MG63 (cell line): ENCODE results near the gene CACNA1S. TPM values are rescaled to one million over a fixed set of nuclear protein-coding genes. Genes with fewer than 3 reads are reported as not detected.

Experiments
- DNase-seq: peaks from one replicate; pipeline ENCODE4 v3.0.0-alpha.2; 2020
- H3K27me3 ChIP-seq: fragments of 250-450 bp; sonication (Bioruptor Pico); 2 replicates; pipeline ENCODE4 v1.5.1; 2020; ENCODE audit warnings: mild to moderate bottlenecking, moderate library complexity
- H3K36me3 ChIP-seq: fragments of 250-450 bp; sonication (Bioruptor Pico); 2 replicates; pipeline ENCODE4 v1.5.1; 2020; ENCODE audit warnings: mild to moderate bottlenecking, moderate library complexity
- H3K4me3 ChIP-seq: fragments of 250-450 bp; sonication (Bioruptor Pico); 2 replicates; pipeline ENCODE4 v1.5.1; 2020; ENCODE audit warnings: mild to moderate bottlenecking, moderate library complexity
- H3K9me3 ChIP-seq: fragments of 250-450 bp; sonication (Bioruptor Pico); 2 replicates; pipeline ENCODE4 v1.5.1; 2020; ENCODE audit warnings: mild to moderate bottlenecking, moderate library complexity
- total RNA-seq: library from RNA; depleted of rRNA; stranded (reverse); fragments of >200 nt; shearing (Covaris generic); gene quantifications from 2 replicates; pipeline ENCODE4 v1.2.3, GENCODE V29; 2014; ENCODE audit warnings: low replicate concordance

CACNA1S gene
- total RNA-seq, 1 experiment from 2014 or later, result not detected

GRCh38 chr1:201066986-201067385 lies 45.2 kb downstream of the CACNA1S start:
- H3K36me3 ChIP-seq, result no peaks in the 10 kb centered on the region
- H3K27me3 ChIP-seq, result no peaks in the 10 kb centered on the region
- no peak for DNase-seq
- no peaks in the 10 kb centered on the region for H3K9me3 ChIP-seq
- H3K4me3 ChIP-seq, result no peak overlapping the region

GRCh38 chr1:201065686-201066085 lies 46.5 kb downstream of the CACNA1S start:
- H3K9me3 ChIP-seq, result no peaks in the 10 kb centered on the region
- no peak overlapping the region for H3K4me3 ChIP-seq
- no peaks in the 10 kb centered on the region for H3K36me3 ChIP-seq
- DNase-seq, result no peak
- H3K27me3 ChIP-seq, result no peaks in the 10 kb centered on the region

- H3K27me3 ChIP-seq, result no peaks in the 10 kb centered on the region
- DNase-seq, result no peak
- no peaks in the 10 kb centered on the region for H3K36me3 ChIP-seq
- no peak overlapping the region for H3K4me3 ChIP-seq
- no peaks in the 10 kb centered on the region for H3K9me3 ChIP-seq
Observed at GRCh38 chr1:201064806-201065205, 47.4 kb downstream of the CACNA1S start.

- no peaks in the 10 kb centered on the region for H3K27me3 ChIP-seq
- no peak for DNase-seq
- H3K4me3 ChIP-seq, result no peak overlapping the region
- no peaks in the 10 kb centered on the region for H3K9me3 ChIP-seq
- no peaks in the 10 kb centered on the region for H3K36me3 ChIP-seq
Observed at GRCh38 chr1:201063145-201063544, 49.1 kb downstream of the CACNA1S start.

GRCh38 chr1:201062511-201063091 lies 49.6 kb downstream of the CACNA1S start:
- Histone ChIP-seq H3K27me3 (no peaks in the 10 kb centered on the region), H3K9me3 (no peaks in the 10 kb centered on the region), H3K4me3 (no peak overlapping the region), H3K36me3 (no peaks in the 10 kb centered on the region)
- no peak for DNase-seq

- Histone ChIP-seq H3K4me3 (no peak overlapping the region), H3K27me3 (no peaks in the 10 kb centered on the region), H3K9me3 (no peaks in the 10 kb centered on the region), H3K36me3 (no peaks in the 10 kb centered on the region)
- no peak for DNase-seq
Observed at GRCh38 chr1:201061886-201062285, 50.3 kb downstream of the CACNA1S start.

GRCh38 chr1:201061049-201061448 lies 51.2 kb downstream of the CACNA1S start:
- H3K9me3 ChIP-seq, result no peaks in the 10 kb centered on the region
- no peak for DNase-seq
- no peak overlapping the region for H3K4me3 ChIP-seq
- H3K27me3 ChIP-seq, result no peaks in the 10 kb centered on the region
- no peaks in the 10 kb centered on the region for H3K36me3 ChIP-seq

- Histone ChIP-seq H3K4me3 (no peak overlapping the region), H3K27me3 (no peaks in the 10 kb centered on the region), H3K9me3 (no peaks in the 10 kb centered on the region), H3K36me3 (no peaks in the 10 kb centered on the region)
- DNase-seq, result no peak
Observed at GRCh38 chr1:201060586-201060985, 51.6 kb downstream of the CACNA1S start.

GRCh38 chr1:201059871-201060555 lies 52.2 kb downstream of the CACNA1S start:
- H3K4me3 ChIP-seq, result no peak overlapping the region
- no peaks in the 10 kb centered on the region for H3K36me3 ChIP-seq
- H3K27me3 ChIP-seq, result no peaks in the 10 kb centered on the region
- no peaks in the 10 kb centered on the region for H3K9me3 ChIP-seq
- DNase-seq, result no peak

- no peaks in the 10 kb centered on the region for H3K27me3 ChIP-seq
- H3K4me3 ChIP-seq, result no peak overlapping the region
- no peak for DNase-seq
- H3K36me3 ChIP-seq, result no peaks in the 10 kb centered on the region
- H3K9me3 ChIP-seq, result no peaks in the 10 kb centered on the region
Observed at GRCh38 chr1:201059401-201059800, 52.8 kb downstream of the CACNA1S start.

- Histone ChIP-seq H3K27me3 (0 out of 2 replicates have a peak, but pooled peaks cover 2% of the 10 kb centered on the region), H3K4me3 (no peak overlapping the region), H3K9me3 (no peaks in the 10 kb centered on the region), H3K36me3 (no peaks in the 10 kb centered on the region)
- no peak for DNase-seq
Observed at GRCh38 chr1:201054091-201054543, 58.1 kb downstream of the CACNA1S start.

GRCh38 chr1:201053155-201053860 lies 58.9 kb downstream of the CACNA1S start:
- Histone ChIP-seq H3K9me3 (no peaks in the 10 kb centered on the region), H3K4me3 (no peak overlapping the region), H3K27me3 (peaks cover 4% of the 10 kb centered on the region; the same call in 1 of the 2 replicates), H3K36me3 (no peaks in the 10 kb centered on the region)
- no peak for DNase-seq

- Histone ChIP-seq H3K27me3 (peaks cover 4% of the 10 kb centered on the region; the same call in 1 of the 2 replicates), H3K4me3 (no peak overlapping the region), H3K9me3 (no peaks in the 10 kb centered on the region), H3K36me3 (no peaks in the 10 kb centered on the region)
- no peak for DNase-seq
Observed at GRCh38 chr1:201051399-201051798, 60.8 kb downstream of the CACNA1S start.

GRCh38 chr1:201050515-201051277 lies 61.5 kb downstream of the CACNA1S start:
- Histone ChIP-seq H3K4me3 (no peak overlapping the region), H3K9me3 (no peaks in the 10 kb centered on the region), H3K36me3 (no peaks in the 10 kb centered on the region), H3K27me3 (peaks cover 4% of the 10 kb centered on the region; the same call in 1 of the 2 replicates)
- no peak for DNase-seq

- no peak for DNase-seq
- H3K9me3 ChIP-seq, result no peaks in the 10 kb centered on the region
- H3K36me3 ChIP-seq, result no peaks in the 10 kb centered on the region
- H3K4me3 ChIP-seq, result no peak overlapping the region
- peaks cover 4% of the 10 kb centered on the region; the same call in 1 of the 2 replicates for H3K27me3 ChIP-seq
Observed at GRCh38 chr1:201049248-201049831, 62.9 kb downstream of the CACNA1S start.

GRCh38 chr1:201048521-201048920 lies 63.7 kb downstream of the CACNA1S start:
- Histone ChIP-seq H3K36me3 (no peaks in the 10 kb centered on the region), H3K9me3 (no peaks in the 10 kb centered on the region), H3K4me3 (no peak overlapping the region), H3K27me3 (peaks cover 4% of the 10 kb centered on the region; the same call in 1 of the 2 replicates)
- no peak for DNase-seq
